A549 (cell line): ENCODE results near the gene ZNF804B. TPM values are rescaled to one million over a fixed set of nuclear protein-coding genes. Genes with fewer than 3 reads are reported as not detected.

Source experiments
- ATAC-seq, 2 experiments: fragments of 200-7000 bp in 1 of 2; fragments of >200 bp in 1 of 2; cut with Nextera tagmentation in 1 of 2; cut with Tn5 transposase in 1 of 2; 3 replicates each; pipeline versions ENCODE4 v1.8.0 to v1.9.1; 2018 to 2020; ENCODE audit warnings: mild to moderate bottlenecking in 1 of 2, moderate library complexity in 1 of 2
- CTCF ChIA-PET: fragments of 300-600 bp; sonication (Branson Sonifier 250); formaldehyde crosslinking; extraction: SDS; loops from one replicate; lab custom pipeline; 2021; ENCODE audit warnings: antibody characterized with exemption, inconsistent platforms; lab: Yijun Ruan, JAX
- POLR2A ChIA-PET: fragments of 350-600 bp; formaldehyde crosslinking; extraction: SDS; loops from one replicate; lab custom pipeline; 2021; ENCODE audit warnings: antibody characterized with exemption, inconsistent platforms; lab: Yijun Ruan, JAX
- DNase-seq, 2 experiments: peaks; one replicate each; pipeline versions ENCODE4 v3.0.0 to v3.0.0-alpha.2; 2011 to 2016; ENCODE audit warnings: low read depth in 1 of 2, low spot score in 1 of 2
- FAIRE-seq: peaks from 2 replicates; lab custom pipeline; 2011; peaks lifted over from hg19 to GRCh38; lab: Jason Lieb, UNC
- H3K27ac ChIP-seq, 2 experiments: fragments of >200 bp; sonication (Bioruptor Twin); formaldehyde crosslinking; 3 replicates each; pipeline ENCODE4 v1.5.1; 2016 to 2017
- H3K4me1 ChIP-seq: fragments of >200 bp; sonication (Bioruptor Twin); formaldehyde crosslinking; 3 replicates; pipeline ENCODE4 v1.6.1; 2016
- H3K4me2 ChIP-seq: fragments of >200 bp; sonication (Bioruptor Twin); formaldehyde crosslinking; 3 replicates; pipeline ENCODE4 v1.6.1; 2016
- H3K4me3 ChIP-seq: fragments of >200 bp; sonication (Bioruptor Twin); formaldehyde crosslinking; 3 replicates; pipeline ENCODE4 v1.5.1; 2016
- H3K9me3 ChIP-seq: fragments of >200 bp; sonication (Bioruptor Twin); formaldehyde crosslinking; 3 replicates; pipeline ENCODE4 v1.6.1; 2016
- BCL3 ChIP-seq: fragments of >200 bp; sonication (Bioruptor Twin); formaldehyde crosslinking; IDR thresholded peaks from 3 replicates; pipeline ENCODE4 v1.6.1; 2016
- CEBPB ChIP-seq, 2 experiments: fragments of >200 bp in 1 of 2; sonication (Bioruptor Twin) in 1 of 2; formaldehyde crosslinking in 1 of 2; IDR thresholded peaks; 2 replicates each; pipeline ENCODE4 v1.6.1; 2012 to 2016
- CHD2 ChIP-seq: fragments of 150-350 bp; IDR thresholded peaks from 2 replicates; pipeline ENCODE4 v1.6.1; 2014; ENCODE audit warnings: low read length; ENCODE audit not compliant: partially characterized antibody
- CHD4 ChIP-seq: fragments of 200-600 bp; sonication (generic); IDR thresholded peaks from 2 replicates; pipeline ENCODE4 v1.6.1; 2016; ENCODE audit warnings: antibody characterized with exemption, mild to moderate bottlenecking, borderline replicate concordance
- CTCF ChIP-seq: fragments of >200 bp; sonication (Bioruptor Twin); formaldehyde crosslinking; IDR thresholded peaks from 3 replicates; pipeline ENCODE4 v1.5.1; 2016
- ELK1 ChIP-seq: fragments of 150-350 bp; IDR thresholded peaks from 2 replicates; pipeline ENCODE4 v1.6.1; 2014; ENCODE audit warnings: low read depth, mild to moderate bottlenecking, low read length
- EP300 ChIP-seq, 2 experiments: fragments of >200 bp; sonication (Bioruptor Twin); formaldehyde crosslinking; IDR thresholded peaks; 2 replicates in 1 of 2; 3 replicates in 1 of 2; pipeline ENCODE4 v1.6.1; 2016 to 2017
- ESRRA ChIP-seq: fragments of 150-350 bp; IDR thresholded peaks from 2 replicates; pipeline ENCODE4 v1.6.1; 2014; ENCODE audit warnings: mild to moderate bottlenecking, low read length, borderline replicate concordance
- FOXS1 ChIP-seq: fragments of 250-450 bp; sonication (Bioruptor Pico); IDR thresholded peaks from 2 replicates; pipeline ENCODE4 v1.5.0; 2020; ENCODE audit warnings: mild to moderate bottlenecking, moderate library complexity
- HEYL ChIP-seq: fragments of 250-450 bp; sonication (Bioruptor Pico); IDR thresholded peaks from 2 replicates; pipeline ENCODE4 v1.8.0; 2021; ENCODE audit warnings: mild to moderate bottlenecking, moderate library complexity
- HOXA7 ChIP-seq: fragments of 250-450 bp; sonication (Bioruptor Pico); IDR thresholded peaks from 2 replicates; pipeline ENCODE4 v1.5.0; 2020; ENCODE audit warnings: mild to moderate bottlenecking, moderate library complexity
- HOXB13 ChIP-seq: fragments of 250-450 bp; sonication (Bioruptor Pico); IDR thresholded peaks from 2 replicates; pipeline ENCODE4 v1.5.0; 2020; ENCODE audit warnings: low read depth, mild to moderate bottlenecking, moderate library complexity
- KDM1A ChIP-seq: fragments of 200-600 bp; sonication (generic); IDR thresholded peaks from 2 replicates; pipeline ENCODE4 v1.6.1; 2016; ENCODE audit warnings: low read depth, mild to moderate bottlenecking
- MAFK ChIP-seq: fragments of 450-650 bp; IDR thresholded peaks from 2 replicates; pipeline ENCODE4 v1.6.1; 2014; ENCODE audit not compliant: partially characterized antibody
- MAX ChIP-seq: IDR thresholded peaks from 2 replicates; pipeline ENCODE4 v1.6.1; 2012
- MAZ ChIP-seq: fragments of 150-350 bp; IDR thresholded peaks from 2 replicates; pipeline ENCODE4 v1.6.1; 2014; ENCODE audit warnings: antibody characterized with exemption, low read depth, low read length, borderline replicate concordance
- NFE2L2 ChIP-seq: fragments of 150-350 bp; conservative IDR thresholded peaks from 2 replicates; pipeline ENCODE4 v1.6.1; 2014; ENCODE audit warnings: low read length
- POLR2A ChIP-seq: IDR thresholded peaks from 2 replicates; pipeline ENCODE4 v1.6.1; 2012; ENCODE audit warnings: mild to moderate bottlenecking, low read length
- RFX5 ChIP-seq: fragments of 450-650 bp; IDR thresholded peaks from 2 replicates; pipeline ENCODE4 v1.7.1; 2014; ENCODE audit warnings: antibody characterized with exemption, mild to moderate bottlenecking, moderate library complexity
- SREBF2 ChIP-seq: fragments of 450-650 bp; IDR thresholded peaks from 2 replicates; pipeline ENCODE4 v1.6.1; 2014; ENCODE audit warnings: mild to moderate bottlenecking, moderate library complexity
- TFCP2L1 ChIP-seq: fragments of 250-450 bp; sonication (Bioruptor Pico); IDR thresholded peaks from 2 replicates; pipeline ENCODE4 v1.5.0; 2021; ENCODE audit warnings: mild to moderate bottlenecking
- ZC3H11A ChIP-seq: fragments of 450-650 bp; IDR thresholded peaks from 2 replicates; pipeline ENCODE4 v1.6.1; 2014; ENCODE audit warnings: antibody characterized with exemption, mild to moderate bottlenecking
- ZFP36 ChIP-seq: fragments of 450-650 bp; IDR thresholded peaks from 2 replicates; pipeline ENCODE4 v1.6.1; 2014; ENCODE audit warnings: borderline replicate concordance; ENCODE audit not compliant: partially characterized antibody
- polyA plus RNA-seq, 4 experiments: library from polyadenylated mRNA; depleted of rRNA in 3 of 4; stranded (reverse); fragments of >200 nt; fragmentation: RNase III in 1 of 4; extraction: RNeasy Plus Mini Kit Qiagen cat#74134 plus additional on column Dnase treatment in 1 of 4; gene quantifications; 2 replicates in 3 of 4; 3 replicates in 1 of 4; pipeline ENCODE4 v1.2.3, GENCODE V29; 2011 to 2017
- TF ChIP-seq, protein P1 (sequence below): IDR thresholded peaks from 2 replicates; pipeline ENCODE4 v1.6.1; 2012; ENCODE audit warnings: low read depth, borderline replicate concordance

Gene ZNF804B
- polyA plus RNA-seq, 2 of the 4 experiments (the other 2 are of a cell fraction): not detected

DNA sequence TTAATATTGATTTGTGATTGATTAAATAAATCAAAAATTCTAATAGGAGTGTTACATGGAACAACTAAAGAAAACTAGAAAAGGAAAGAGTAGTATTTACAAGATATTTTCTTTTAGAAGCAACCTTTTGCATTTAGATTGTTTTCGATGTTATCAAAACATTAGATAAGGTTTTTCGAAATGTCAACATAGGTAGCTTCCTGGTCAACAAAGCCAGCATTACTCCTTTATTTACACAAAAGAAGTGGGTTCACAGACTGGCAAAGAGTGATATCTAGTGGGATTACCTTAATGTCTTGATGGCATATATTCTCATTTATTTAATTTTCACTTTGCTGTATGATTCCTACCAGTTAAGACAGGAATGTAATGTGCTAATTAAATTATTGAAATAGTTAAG is 153.4 kb downstream of the ZNF804B start (continued):
- TF ChIP-seq MAZ (no peak), KDM1A (no peak), ESRRA (no peak), RFX5 (no peak), ELK1 (no peak), MAFK (no peak), CHD2 (no peak), NFE2L2 (no peak), SREBF2 (no peak), CHD4 (no peak), MAX (no peak), POLR2A (no peak), EP300 (IDR thresholded peaks at IDR 0.05) (no peak)
- TF ChIP-seq, protein P1, sequence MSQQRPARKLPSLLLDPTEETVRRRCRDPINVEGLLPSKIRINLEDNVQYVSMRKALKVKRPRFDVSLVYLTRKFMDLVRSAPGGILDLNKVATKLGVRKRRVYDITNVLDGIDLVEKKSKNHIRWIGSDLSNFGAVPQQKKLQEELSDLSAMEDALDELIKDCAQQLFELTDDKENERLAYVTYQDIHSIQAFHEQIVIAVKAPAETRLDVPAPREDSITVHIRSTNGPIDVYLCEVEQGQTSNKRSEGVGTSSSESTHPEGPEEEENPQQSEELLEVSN: no peak

DNA sequence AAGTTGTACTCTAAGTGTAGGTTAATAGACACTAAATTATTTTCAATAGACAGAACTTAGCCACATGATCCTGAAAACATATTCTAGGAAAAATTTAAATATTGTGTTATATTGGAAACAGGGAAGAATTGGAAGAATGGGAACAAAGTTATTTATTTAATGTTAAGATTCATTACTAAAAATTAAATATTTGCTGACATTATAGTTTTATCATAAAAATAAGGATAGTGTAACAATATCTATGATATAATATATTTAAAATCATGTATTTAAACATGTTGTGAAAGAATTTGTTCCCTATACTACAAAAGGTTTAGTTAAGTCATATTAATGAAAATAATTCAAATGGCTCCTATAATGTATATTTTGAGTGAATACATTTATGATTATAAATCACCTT is 156.1 kb downstream of the ZNF804B start:
- POLR2A ChIA-PET: no interaction called here
- ATAC-seq: no peak

More for the DNA sequence above, 156.1 kb downstream of the ZNF804B start:
- Histone ChIP-seq H3K9me3 (no peaks in the 10 kb centered on the region), H3K4me2 (no peak overlapping the region), H3K4me3 (no peak overlapping the region), H3K4me1 (no peaks in the 10 kb centered on the region), H3K27ac (no peak overlapping the region)
- FAIRE-seq (no peak), DNase-seq (no peak)
- TF ChIP-seq HOXA7 (CRISPR knock-in tag) (no peak), NFE2L2 (no peak), TFCP2L1 (CRISPR knock-in tag) (no peak), CEBPB (IDR thresholded peaks at IDR 0.05) (no peak), FOXS1 (no peak), BCL3 (no peak), HEYL (CRISPR knock-in tag) (no peak), CTCF (no peak), ZFP36 (no peak), ZC3H11A (no peak), HOXB13 (no peak)
- CTCF ChIA-PET: no interaction called here
